Endothelial cell (in vitro differentiated cells): Measurements from ENCODE around the gene HGFAC. TPM values are rescaled to one million over a fixed set of nuclear protein-coding genes. Genes with fewer than 3 reads are reported as not detected.

Source experiments
- DNase-seq: peaks from one replicate; pipeline ENCODE4 v3.0.0; 2021; ENCODE audit warnings: low spot score
- H3K27ac Mint-ChIP-seq: one replicate; pipeline ENCODE4 v1.8.0; 2021; ENCODE audit warnings: mixed read lengths, inconsistent platforms; ENCODE audit not compliant: unreplicated experiment
- H3K27me3 Mint-ChIP-seq: one replicate; pipeline ENCODE4 v1.8.0; 2021; ENCODE audit warnings: mild to moderate bottlenecking, moderate library complexity, mixed read lengths, inconsistent platforms; ENCODE audit not compliant: unreplicated experiment
- H3K36me3 Mint-ChIP-seq: one replicate; pipeline ENCODE4 v1.8.0; 2021; ENCODE audit warnings: mild to moderate bottlenecking, low read depth, mixed read lengths, inconsistent platforms; ENCODE audit not compliant: unreplicated experiment
- H3K4me1 Mint-ChIP-seq: one replicate; pipeline ENCODE4 v1.8.0; 2021; ENCODE audit warnings: mild to moderate bottlenecking, mixed read lengths, inconsistent platforms; ENCODE audit not compliant: unreplicated experiment
- H3K4me3 Mint-ChIP-seq: one replicate; pipeline ENCODE4 v1.8.0; 2021; ENCODE audit warnings: mild to moderate bottlenecking, mixed read lengths, inconsistent platforms; ENCODE audit not compliant: unreplicated experiment
- H3K9me3 Mint-ChIP-seq: one replicate; pipeline ENCODE4 v1.8.0; 2021; ENCODE audit warnings: mixed read lengths, inconsistent platforms; ENCODE audit not compliant: unreplicated experiment
- total RNA-seq: library from RNA; stranded (reverse); fragmentation: NEBNext Ultra II Directional; extraction: Animal tissue kit (Norgen Biotek cat#: 25700); gene quantifications from one replicate; pipeline ENCODE4 v1.2.1, GENCODE V29; 2021; ENCODE audit not compliant: unreplicated experiment
- TF ChIP-seq, protein P1 (sequence below): fragments of 200-600 bp; sonication (generic); IDR thresholded peaks from one replicate; pipeline ENCODE4 v1.5.0; 2021; ENCODE audit warnings: antibody characterized with exemption; ENCODE audit not compliant: unreplicated experiment

HGFAC gene
- total RNA-seq, 1 donor from 2014 or later, result 2.4 TPM

DNA sequence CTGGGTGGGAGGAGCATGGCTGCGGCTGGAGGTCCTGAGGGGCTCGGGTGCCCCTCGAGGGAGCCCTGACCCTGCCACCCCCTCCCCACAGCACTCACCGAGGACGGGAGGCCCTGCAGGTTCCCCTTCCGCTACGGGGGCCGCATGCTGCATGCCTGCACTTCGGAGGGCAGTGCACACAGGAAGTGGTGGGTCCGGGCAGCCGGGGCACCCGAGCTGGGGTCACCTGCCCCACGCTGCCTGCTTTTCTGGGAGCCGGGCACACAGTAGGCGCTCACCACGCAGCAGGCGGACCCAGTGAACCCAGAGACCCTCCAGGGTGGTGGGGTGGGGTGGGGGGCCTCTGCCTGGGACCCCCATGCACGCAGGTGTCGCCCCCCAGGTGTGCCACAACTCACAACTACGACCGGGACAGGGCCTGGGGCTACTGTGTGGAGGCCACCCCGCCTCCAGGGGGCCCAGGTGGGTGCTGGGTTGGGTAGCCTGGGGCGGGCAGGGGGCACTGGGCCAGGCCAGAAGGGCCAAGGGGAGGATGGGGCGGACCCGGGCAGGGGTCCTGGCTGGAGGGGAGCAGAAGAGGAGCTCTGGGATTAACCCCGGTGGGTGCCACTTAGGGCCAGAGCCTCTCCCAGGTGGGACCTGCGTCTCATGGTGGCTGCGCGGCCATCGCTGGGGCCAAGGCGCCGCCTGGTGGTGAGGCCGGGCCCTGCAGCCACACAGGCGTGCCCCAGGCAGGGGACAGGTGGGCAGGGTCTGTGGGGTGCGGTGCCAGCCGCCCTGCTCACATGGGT lies 1.4 kb downstream of the HGFAC start:
- Mint-ChIP-seq H3K36me3 (no peaks in the 10 kb centered on the region), H3K27me3 (peaks cover 6% of the 10 kb centered on the region), H3K4me1 (no peaks in the 10 kb centered on the region), H3K27ac (no peak overlapping the region), H3K4me3 (no peak overlapping the region), H3K9me3 (no peaks in the 10 kb centered on the region)
- TF ChIP-seq, protein P1, sequence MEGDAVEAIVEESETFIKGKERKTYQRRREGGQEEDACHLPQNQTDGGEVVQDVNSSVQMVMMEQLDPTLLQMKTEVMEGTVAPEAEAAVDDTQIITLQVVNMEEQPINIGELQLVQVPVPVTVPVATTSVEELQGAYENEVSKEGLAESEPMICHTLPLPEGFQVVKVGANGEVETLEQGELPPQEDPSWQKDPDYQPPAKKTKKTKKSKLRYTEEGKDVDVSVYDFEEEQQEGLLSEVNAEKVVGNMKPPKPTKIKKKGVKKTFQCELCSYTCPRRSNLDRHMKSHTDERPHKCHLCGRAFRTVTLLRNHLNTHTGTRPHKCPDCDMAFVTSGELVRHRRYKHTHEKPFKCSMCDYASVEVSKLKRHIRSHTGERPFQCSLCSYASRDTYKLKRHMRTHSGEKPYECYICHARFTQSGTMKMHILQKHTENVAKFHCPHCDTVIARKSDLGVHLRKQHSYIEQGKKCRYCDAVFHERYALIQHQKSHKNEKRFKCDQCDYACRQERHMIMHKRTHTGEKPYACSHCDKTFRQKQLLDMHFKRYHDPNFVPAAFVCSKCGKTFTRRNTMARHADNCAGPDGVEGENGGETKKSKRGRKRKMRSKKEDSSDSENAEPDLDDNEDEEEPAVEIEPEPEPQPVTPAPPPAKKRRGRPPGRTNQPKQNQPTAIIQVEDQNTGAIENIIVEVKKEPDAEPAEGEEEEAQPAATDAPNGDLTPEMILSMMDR, result peak; percentile 99
- peak; percentile 77 for DNase-seq

- no peak for DNase-seq
- Mint-ChIP-seq H3K4me3 (no peak overlapping the region), H3K9me3 (no peaks in the 10 kb centered on the region), H3K27ac (no peak overlapping the region), H3K36me3 (peaks cover 3% of the 10 kb centered on the region), H3K4me1 (no peaks in the 10 kb centered on the region), H3K27me3 (peaks cover 10% of the 10 kb centered on the region)
- TF ChIP-seq, protein P1, result no peak
Measured at GRCh38 chr4:3443750-3444309, 2.1 kb downstream of the HGFAC start.

DNA sequence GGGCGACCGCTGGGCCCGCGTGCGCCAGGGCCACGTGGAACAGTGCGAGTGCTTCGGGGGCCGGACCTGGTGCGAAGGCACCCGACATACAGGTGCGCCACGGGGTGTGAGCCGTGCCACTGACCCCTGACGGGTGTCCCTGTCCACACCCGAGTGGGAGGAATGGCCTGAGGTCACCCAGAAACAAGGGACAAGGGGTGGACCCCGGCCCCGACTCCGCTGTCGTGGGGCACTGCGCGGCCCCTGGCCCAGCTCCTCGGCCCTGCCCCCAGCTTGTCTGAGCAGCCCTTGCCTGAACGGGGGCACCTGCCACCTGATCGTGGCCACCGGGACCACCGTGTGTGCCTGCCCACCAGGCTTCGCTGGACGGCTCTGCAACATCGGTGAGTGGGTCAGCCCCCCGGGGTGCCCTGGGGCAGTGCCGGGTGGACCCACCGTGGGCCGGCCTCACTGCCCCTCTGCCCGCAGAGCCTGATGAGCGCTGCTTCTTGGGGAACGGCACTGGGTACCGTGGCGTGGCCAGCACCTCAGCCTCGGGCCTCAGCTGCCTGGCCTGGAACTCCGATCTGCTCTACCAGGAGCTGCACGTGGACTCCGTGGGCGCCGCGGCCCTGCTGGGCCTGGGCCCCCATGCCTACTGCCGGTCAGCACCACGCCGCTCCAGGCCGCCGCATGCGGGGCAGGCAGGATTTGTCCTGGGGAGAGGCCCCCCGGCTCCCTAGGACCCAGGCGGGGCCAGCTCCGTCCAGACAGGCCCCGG lies 2.8 kb downstream of the HGFAC start:
- peaks cover 3% of the 10 kb centered on the region for H3K36me3 Mint-ChIP-seq
- H3K9me3 Mint-ChIP-seq, result no peaks in the 10 kb centered on the region
- H3K27ac Mint-ChIP-seq, result no peak overlapping the region
- no peak for DNase-seq
- TF ChIP-seq, protein P1, result no peak
- no peaks in the 10 kb centered on the region for H3K4me1 Mint-ChIP-seq
- peaks cover 10% of the 10 kb centered on the region for H3K27me3 Mint-ChIP-seq
- no peak overlapping the region for H3K4me3 Mint-ChIP-seq

DNA sequence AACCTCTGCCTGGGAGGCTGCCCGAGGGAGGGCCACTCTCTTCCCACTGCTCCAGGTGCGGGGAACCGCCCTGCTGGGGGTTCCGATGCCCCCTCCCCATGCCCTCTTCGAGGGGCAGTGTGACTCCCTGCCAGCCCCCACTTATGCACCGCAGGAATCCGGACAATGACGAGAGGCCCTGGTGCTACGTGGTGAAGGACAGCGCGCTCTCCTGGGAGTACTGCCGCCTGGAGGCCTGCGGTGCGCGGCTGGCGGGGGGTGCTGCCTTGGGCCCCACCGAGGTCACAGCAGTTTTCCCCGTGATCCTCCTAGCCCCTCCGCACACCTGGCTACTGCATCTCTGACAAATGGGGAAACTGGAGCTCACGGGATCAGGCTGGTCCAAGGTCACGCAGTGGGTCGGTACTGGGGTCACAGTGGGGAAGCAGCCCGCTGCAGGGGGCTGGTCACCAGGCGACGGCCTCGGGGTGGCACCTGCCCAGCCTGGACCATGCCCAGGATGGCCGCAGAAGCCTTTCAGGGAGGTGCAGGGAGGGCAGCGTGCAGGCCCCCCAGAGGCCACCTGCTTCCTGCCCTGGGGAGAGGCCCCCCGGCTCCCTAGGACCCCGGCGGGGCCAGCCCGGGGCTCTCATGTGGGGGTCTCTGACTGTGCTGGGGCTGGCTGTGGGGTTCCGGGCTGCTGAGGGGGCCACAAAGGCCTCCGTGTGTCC lies 3.5 kb downstream of the HGFAC start:
- TF ChIP-seq, protein P1, result no peak
- Mint-ChIP-seq H3K36me3 (peaks cover 3% of the 10 kb centered on the region), H3K4me3 (no peak overlapping the region), H3K27me3 (peaks cover 5% of the 10 kb centered on the region), H3K4me1 (no peaks in the 10 kb centered on the region), H3K27ac (no peak overlapping the region), H3K9me3 (no peaks in the 10 kb centered on the region)
- no peak for DNase-seq
